Neuronal stem cell (in vitro differentiated cells): Measurements from ENCODE around the gene PDRG1.
"Not testable (repeated sequence)": the region's sequence is repeated elsewhere in the genome, so short reads cannot be mapped to it uniquely, and the experiment has no call there.

Source experiments
- DNase-seq: peaks from one replicate; pipeline ENCODE4 v3.0.0-alpha.2; 2013; ENCODE audit warnings: low spot score
- H2AFZ ChIP-seq: one replicate; pipeline ENCODE4 v1.6.1; 2013; ENCODE audit warnings: mild to moderate bottlenecking, low read length, inconsistent platforms
- H2AK5ac ChIP-seq: 2 replicates; pipeline ENCODE4 v1.6.1; 2013; ENCODE audit warnings: low read depth, mild to moderate bottlenecking, inconsistent platforms, low read length, moderate library complexity, mixed read lengths
- H2BK120ac ChIP-seq: 2 replicates; pipeline ENCODE4 v1.6.1; 2013; ENCODE audit warnings: low read depth, mild to moderate bottlenecking, inconsistent platforms, low read length, moderate library complexity, mixed read lengths
- H2BK12ac ChIP-seq: one replicate; pipeline ENCODE4 v1.6.1; 2013; ENCODE audit warnings: low read length, inconsistent platforms
- H2BK15ac ChIP-seq: 2 replicates; pipeline ENCODE4 v1.6.1; 2013; ENCODE audit warnings: mild to moderate bottlenecking, low read length, inconsistent platforms, mixed read lengths
- H2BK5ac ChIP-seq: one replicate; pipeline ENCODE4 v1.6.1; 2013; ENCODE audit warnings: inconsistent platforms, mild to moderate bottlenecking, low read length, moderate library complexity
- H3K14ac ChIP-seq: one replicate; pipeline ENCODE4 v1.6.1; 2013; ENCODE audit warnings: low read length, inconsistent platforms
- H3K18ac ChIP-seq: 2 replicates; pipeline ENCODE4 v1.6.1; 2013; ENCODE audit warnings: low read length, inconsistent platforms
- H3K23ac ChIP-seq: 2 replicates; pipeline ENCODE4 v1.6.1; 2013; ENCODE audit warnings: low read depth, mild to moderate bottlenecking, mixed read lengths, low read length, inconsistent platforms; ENCODE audit not compliant: poor library complexity
- H3K27ac ChIP-seq: replicated peaks from 3 replicates; pipeline ENCODE4 v1.5.1; 2013; ENCODE audit warnings: low read length, inconsistent platforms
- H3K27me3 ChIP-seq, 3 experiments: 2 replicates each; pipeline ENCODE4 v1.6.1; 2013; ENCODE audit warnings: low read length in 3 of 3, mild to moderate bottlenecking in 2 of 3, inconsistent platforms in 1 of 3, low read depth in 1 of 3, mixed read lengths in 1 of 3, moderate library complexity in 1 of 3; ENCODE audit not compliant: control insufficient read depth in 3 of 3, insufficient read depth in 3 of 3
- H3K36me3 ChIP-seq, 2 donors: replicated peaks in 1 of 2; 2 replicates each; pipeline ENCODE4 v1.6.1; 2013; ENCODE audit warnings: low read length in 2 of 2; ENCODE audit not compliant: control insufficient read depth in 2 of 2, insufficient read depth in 2 of 2
- H3K4ac ChIP-seq: 2 replicates; pipeline ENCODE4 v1.6.1; 2013; ENCODE audit warnings: inconsistent platforms, mild to moderate bottlenecking, low read length, moderate library complexity
- H3K4me1 ChIP-seq, 2 donors: 1 replicate in 1 of 2; 2 replicates in 1 of 2; pipeline ENCODE4 v1.6.1; 2013; ENCODE audit warnings: low read length in 2 of 2, low read depth in 1 of 2; ENCODE audit not compliant: control insufficient read depth in 2 of 2, insufficient read depth in 1 of 2
- H3K4me2 ChIP-seq: one replicate; pipeline ENCODE4 v1.6.1; 2013; ENCODE audit warnings: mild to moderate bottlenecking, low read length, inconsistent platforms; ENCODE audit not compliant: insufficient read depth, poor library complexity, severe bottlenecking
- H3K4me3 ChIP-seq, 2 donors: 2 replicates each; pipeline ENCODE4 v1.5.1; 2013; ENCODE audit warnings: low read length in 2 of 2, mild to moderate bottlenecking in 2 of 2, inconsistent platforms in 1 of 2, moderate library complexity in 1 of 2
- H3K79me1 ChIP-seq: one replicate; pipeline ENCODE4 v1.6.1; 2013; ENCODE audit warnings: low read depth, mild to moderate bottlenecking, inconsistent platforms, low read length, moderate library complexity
- H3K9ac ChIP-seq: one replicate; pipeline ENCODE4 v1.6.1; 2013; ENCODE audit warnings: mild to moderate bottlenecking, low read depth, low read length, inconsistent platforms; ENCODE audit not compliant: poor library complexity
- H3K9me3 ChIP-seq, 2 donors: replicated peaks in 1 of 2; 2 replicates each; pipeline versions ENCODE3 to v1.6.1; 2013; ENCODE audit warnings: low read length in 2 of 2, mild to moderate bottlenecking in 2 of 2, inconsistent platforms in 1 of 2, low read depth in 1 of 2, mixed read lengths in 1 of 2, moderate library complexity in 1 of 2; ENCODE audit not compliant: control insufficient read depth in 2 of 2, insufficient read depth in 1 of 2
- H4K8ac ChIP-seq: one replicate; pipeline ENCODE4 v1.6.1; 2013; ENCODE audit warnings: low read depth, mild to moderate bottlenecking, inconsistent platforms, low read length, moderate library complexity
- H4K91ac ChIP-seq: one replicate; pipeline ENCODE4 v1.6.1; 2013; ENCODE audit warnings: low read length, low read depth, mild to moderate bottlenecking, inconsistent platforms; ENCODE audit not compliant: poor library complexity
- WGBS, 2 donors: extraction: QIAGEN DNeasy Blood & Tissue Kit; methylation state at CpG; one replicate each; pipeline ENCODE4 v1.1.7; 2013; ENCODE audit warnings: missing lambda C conversion rate in 2 of 2, mixed read lengths in 1 of 2; ENCODE audit not compliant: insufficient read length in 2 of 2, insufficient replicate concordance in 1 of 2; ENCODE audit errors: extremely low coverage in 2 of 2; 5-methylcytosine and 5-hydroxymethylcytosine counted together

The PDRG1 gene

DNA sequence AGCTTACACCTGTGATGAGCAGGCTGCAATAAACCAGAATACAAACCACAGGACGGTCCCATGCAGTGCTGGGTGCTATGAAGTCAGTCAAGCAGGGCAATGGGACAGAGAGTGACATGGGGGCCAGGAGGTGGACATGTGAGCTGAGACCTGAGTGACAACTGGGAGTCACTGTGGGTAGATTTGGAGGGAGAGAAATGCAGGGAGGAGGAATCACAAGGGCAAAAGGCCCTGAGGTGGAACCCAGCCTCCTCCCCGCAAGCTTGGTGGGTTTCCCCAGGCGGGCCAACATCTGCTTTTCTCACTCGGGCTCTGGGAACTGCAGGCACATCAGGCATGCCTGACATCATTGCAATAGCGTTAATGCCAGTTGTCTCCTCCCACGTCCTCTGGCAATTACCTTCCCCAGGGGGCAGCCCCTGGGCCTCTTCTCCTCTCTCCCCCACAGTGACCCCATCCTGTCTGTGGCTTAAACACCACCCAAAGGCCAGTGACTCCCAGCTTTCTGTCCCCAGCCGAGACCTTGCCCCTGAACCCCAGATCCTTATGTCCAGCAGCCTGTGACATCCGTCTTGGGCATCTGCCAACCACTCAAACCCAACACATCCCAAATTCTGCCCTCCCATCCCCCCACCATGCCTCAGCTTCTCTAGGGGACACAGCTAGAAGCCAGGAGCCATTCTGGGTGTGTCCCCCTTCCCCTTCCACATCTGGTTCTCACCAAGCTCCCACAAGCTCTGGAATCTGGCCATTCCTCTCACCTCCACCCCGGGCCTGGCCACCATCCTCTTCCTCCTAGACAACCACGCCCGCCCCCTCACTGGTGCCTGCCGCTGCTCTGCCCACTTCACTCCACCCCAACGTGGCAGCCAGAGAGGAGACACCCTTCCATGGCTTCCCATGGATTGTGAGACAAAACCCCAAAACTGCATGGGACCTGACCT, 28.2 kb downstream of the PDRG1 start:
- H2BK120ac ChIP-seq, result no peak overlapping the region
- H3K27me3 ChIP-seq, result peaks cover 0 to 7% (median 0%) of the 10 kb centered on the region in 3 experiments

DNA sequence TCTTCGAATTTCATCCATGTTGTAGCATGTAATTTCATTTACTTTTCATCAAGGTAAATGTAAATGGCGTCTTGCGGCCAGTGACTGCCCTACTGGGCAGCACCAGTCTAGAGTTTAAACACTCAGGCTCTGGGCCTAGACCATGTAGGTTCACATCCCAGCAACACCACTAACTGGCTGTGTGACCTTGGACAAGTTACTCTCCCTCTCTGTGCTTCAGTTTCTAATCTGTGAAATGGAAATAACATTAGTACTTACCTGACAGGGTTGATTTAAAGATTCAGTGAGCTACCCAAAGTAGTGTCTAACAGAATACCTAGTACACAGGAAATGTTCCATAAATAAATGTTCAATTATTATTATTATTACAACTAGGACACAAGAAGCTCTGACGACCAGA, 29.3 kb downstream of the PDRG1 start:
- Histone ChIP-seq H3K36me3 (no peaks in the 10 kb centered on the region), H3K79me1 (no peaks in the 10 kb centered on the region), H2BK12ac (no peak overlapping the region), H2AFZ (no peak overlapping the region), H3K9ac (no peak overlapping the region), H3K4ac (no peak overlapping the region), H3K9me3 (no peaks in the 10 kb centered on the region), H3K23ac (no peak overlapping the region), H3K27me3 (peaks cover 0 to 7% (median 0%) of the 10 kb centered on the region in 3 experiments), H3K18ac (no peak overlapping the region), H3K27ac (no peak overlapping the region), H4K8ac (no peak overlapping the region), H4K91ac (no peak overlapping the region), H3K4me1 (peaks cover 0 to 7% of the 10 kb centered on the region in 2 donors), H3K14ac (no peak overlapping the region), H2BK15ac (no peak overlapping the region), H2BK5ac (no peak overlapping the region), H2BK120ac (no peak overlapping the region), H3K4me2 (no peak overlapping the region), H3K4me3 (no peak overlapping the region), H2AK5ac (no peak overlapping the region)
- WGBS, 2 donors, result no CpG with 5 or more reads among the region's 4 CpGs
- no peak for DNase-seq

More for the DNA sequence above, 28.2 kb downstream of the PDRG1 start:
- H3K4me1 ChIP-seq, result peaks cover 0 to 7% of the 10 kb centered on the region in 2 donors
- H3K18ac ChIP-seq, result peak overlapping the region; percentile 54
- H2BK12ac ChIP-seq, result peak overlapping the region; percentile 82
- peak overlapping the region; percentile 78 for H3K4ac ChIP-seq
- WGBS, 2 donors, result no CpG with 5 or more reads among the region's 13 CpGs
- peak overlapping the region; percentile 87 for H2AK5ac ChIP-seq
- H3K36me3 ChIP-seq, result no peaks in the 10 kb centered on the region
- no peak overlapping the region for H3K9ac ChIP-seq
- H4K8ac ChIP-seq, result peak overlapping the region; percentile 10
- H3K4me3 ChIP-seq, result no peak overlapping the region
- no peak overlapping the region for H3K27ac ChIP-seq
- H2BK5ac ChIP-seq, result no peak overlapping the region
- no peaks in the 10 kb centered on the region for H3K9me3 ChIP-seq
- no peak overlapping the region for H2AFZ ChIP-seq
- peak overlapping the region; percentile 22 for H4K91ac ChIP-seq
- peak overlapping the region; percentile 27 for H3K23ac ChIP-seq
- H3K4me2 ChIP-seq, result no peak overlapping the region
- no peaks in the 10 kb centered on the region for H3K79me1 ChIP-seq
- DNase-seq, result no peak
- peak overlapping the region; percentile 34 for H2BK15ac ChIP-seq
- H3K14ac ChIP-seq, result peak overlapping the region; percentile 58

DNA sequence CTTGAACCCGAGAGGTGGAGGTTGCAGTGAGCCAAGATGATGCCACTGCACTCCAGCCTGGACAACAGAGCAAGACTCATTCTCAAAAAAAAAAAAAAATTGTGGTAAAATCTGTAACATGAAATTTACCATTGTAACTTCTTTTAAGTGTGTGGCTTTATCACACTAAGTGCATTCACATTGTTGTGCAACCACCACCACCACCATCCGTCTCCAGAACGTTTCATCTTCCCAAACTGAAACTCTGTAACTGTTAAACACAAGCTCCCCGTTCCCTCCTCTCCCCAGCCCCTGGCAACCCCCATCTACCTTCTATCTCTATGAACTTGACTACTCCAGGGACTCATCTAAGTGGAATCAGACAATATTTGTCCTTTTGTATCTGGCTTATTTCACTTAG, 29.7 kb downstream of the PDRG1 start:
- WGBS, 2 donors, result no CpG with 5 or more reads among the region's 4 CpGs
- Histone ChIP-seq H2AFZ (no peak overlapping the region), H2BK5ac (no peak overlapping the region), H3K27ac (no peak overlapping the region), H3K9me3 (no peaks in the 10 kb centered on the region), H3K36me3 (no peaks in the 10 kb centered on the region), H3K4me3 (no peak overlapping the region), H2BK15ac (no peak overlapping the region), H3K14ac (no peak overlapping the region), H3K27me3 (peaks cover 0 to 7% (median 0%) of the 10 kb centered on the region in 3 experiments), H2BK12ac (no peak overlapping the region), H3K79me1 (no peaks in the 10 kb centered on the region), H4K8ac (no peak overlapping the region), H3K18ac (no peak overlapping the region), H3K4me2 (no peak overlapping the region), H3K4me1 (peaks cover 0 to 7% of the 10 kb centered on the region in 2 donors), H3K4ac (no peak overlapping the region), H2AK5ac (no peak overlapping the region), H4K91ac (no peak overlapping the region), H3K23ac (no peak overlapping the region), H3K9ac (no peak overlapping the region), H2BK120ac (no peak overlapping the region)
- no peak for DNase-seq

DNA sequence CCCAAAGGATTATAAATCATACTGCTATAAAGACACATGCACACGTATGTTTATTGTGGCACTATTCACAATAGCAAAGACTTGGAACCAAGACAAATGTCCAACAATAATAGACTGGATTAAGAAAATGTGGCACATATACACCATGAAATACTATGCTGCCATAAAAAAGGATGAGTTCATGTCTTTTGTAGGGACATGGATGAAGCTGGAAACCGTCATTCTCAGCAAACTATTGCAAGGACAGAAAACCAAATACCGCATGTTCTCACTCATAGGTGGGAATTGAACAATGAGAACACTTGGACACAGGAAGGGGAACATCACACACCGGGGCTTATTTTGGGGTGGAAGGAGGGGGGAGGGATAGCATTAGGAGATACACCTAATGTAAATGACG, 30.4 kb downstream of the PDRG1 start:
- not testable (repeated sequence) for H3K36me3 ChIP-seq, H3K27me3 ChIP-seq, H3K9me3 ChIP-seq, H3K4me3 ChIP-seq, H3K9ac ChIP-seq, H2AFZ ChIP-seq, H3K79me1 ChIP-seq, H4K91ac ChIP-seq, H3K18ac ChIP-seq, H2BK5ac ChIP-seq, H2BK15ac ChIP-seq, H3K27ac ChIP-seq, H3K4ac ChIP-seq, DNase-seq, H3K23ac ChIP-seq, H4K8ac ChIP-seq, H2BK12ac ChIP-seq, H3K4me2 ChIP-seq, H3K14ac ChIP-seq, H2AK5ac ChIP-seq, H3K4me1 ChIP-seq, H2BK120ac ChIP-seq
- WGBS, 2 donors, result no CpG with 5 or more reads among the region's 5 CpGs
